DND-41 (cell line): ENCODE data around the gene MAGEA11.

ENCODE experiments used
- EZH2 ChIP-seq: IDR thresholded peaks from 3 replicates; pipeline ENCODE4 v1.6.1; 2012; ENCODE audit warnings: borderline replicate concordance, low read depth, mild to moderate bottlenecking, moderate library complexity, low read length, inconsistent platforms; ENCODE audit not compliant: severe bottlenecking
- TF ChIP-seq, protein P1 (sequence below): IDR thresholded peaks from 2 replicates; pipeline ENCODE4 v1.5.1; 2012; ENCODE audit warnings: borderline replicate concordance, low read length, moderate library complexity, mild to moderate bottlenecking; ENCODE audit not compliant: poor library complexity, severe bottlenecking; ENCODE audit errors: extremely low read depth

DNA sequence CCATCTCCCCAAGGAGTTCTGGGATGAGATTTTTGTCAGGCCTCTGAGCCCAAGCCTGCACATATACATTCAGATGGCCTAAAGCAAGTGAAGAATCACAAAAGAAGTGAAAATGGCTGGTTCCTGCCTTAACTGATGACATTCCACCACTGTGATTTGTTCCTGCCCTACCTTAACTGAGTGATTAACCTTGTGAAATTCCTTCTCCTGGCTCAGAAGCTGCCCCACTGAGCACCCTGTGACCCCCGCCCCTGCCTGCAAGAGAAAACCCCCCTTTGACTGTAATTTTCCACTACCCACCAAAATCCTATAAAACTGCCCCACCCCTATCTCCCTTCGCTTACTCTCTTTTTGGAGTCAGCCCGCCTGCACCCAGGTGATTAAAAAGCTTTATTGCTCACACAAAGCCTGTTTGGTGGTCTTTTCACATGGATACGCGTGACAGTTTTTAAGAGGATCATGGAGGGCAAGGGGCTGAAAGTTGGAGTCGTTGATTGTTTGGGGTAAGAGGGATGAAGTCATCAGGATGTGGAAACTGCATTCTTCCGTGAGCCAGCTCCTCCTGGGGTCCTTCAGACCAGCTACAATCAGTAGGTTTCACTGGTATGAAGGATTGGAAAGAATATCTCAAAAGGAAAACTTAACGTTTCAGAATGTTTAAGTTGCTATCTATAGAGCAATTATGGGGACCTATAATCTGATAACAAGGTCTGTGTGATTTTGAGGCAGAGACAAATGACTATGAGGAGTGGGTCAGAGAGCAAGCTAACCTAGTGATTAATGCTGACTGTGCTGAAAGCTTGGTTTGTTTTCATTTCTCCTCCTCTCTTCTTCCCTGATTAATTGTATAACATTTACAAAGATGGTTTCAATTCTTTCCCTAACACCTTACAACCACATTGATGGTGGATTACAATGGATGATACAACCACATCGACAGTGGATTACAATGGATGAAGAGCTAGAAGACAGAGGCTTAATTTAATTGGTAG is 28.6 kb upstream of the MAGEA11 start:
- TF ChIP-seq EZH2: no peak
- TF ChIP-seq, protein P1, sequence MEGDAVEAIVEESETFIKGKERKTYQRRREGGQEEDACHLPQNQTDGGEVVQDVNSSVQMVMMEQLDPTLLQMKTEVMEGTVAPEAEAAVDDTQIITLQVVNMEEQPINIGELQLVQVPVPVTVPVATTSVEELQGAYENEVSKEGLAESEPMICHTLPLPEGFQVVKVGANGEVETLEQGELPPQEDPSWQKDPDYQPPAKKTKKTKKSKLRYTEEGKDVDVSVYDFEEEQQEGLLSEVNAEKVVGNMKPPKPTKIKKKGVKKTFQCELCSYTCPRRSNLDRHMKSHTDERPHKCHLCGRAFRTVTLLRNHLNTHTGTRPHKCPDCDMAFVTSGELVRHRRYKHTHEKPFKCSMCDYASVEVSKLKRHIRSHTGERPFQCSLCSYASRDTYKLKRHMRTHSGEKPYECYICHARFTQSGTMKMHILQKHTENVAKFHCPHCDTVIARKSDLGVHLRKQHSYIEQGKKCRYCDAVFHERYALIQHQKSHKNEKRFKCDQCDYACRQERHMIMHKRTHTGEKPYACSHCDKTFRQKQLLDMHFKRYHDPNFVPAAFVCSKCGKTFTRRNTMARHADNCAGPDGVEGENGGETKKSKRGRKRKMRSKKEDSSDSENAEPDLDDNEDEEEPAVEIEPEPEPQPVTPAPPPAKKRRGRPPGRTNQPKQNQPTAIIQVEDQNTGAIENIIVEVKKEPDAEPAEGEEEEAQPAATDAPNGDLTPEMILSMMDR: no peak
